Epithelial cell of esophagus (primary cell): ENCODE results near the gene PKNOX2.

Experiments
- DNase-seq: peaks from one replicate; pipeline ENCODE4 v3.0.0; 2010; ENCODE audit warnings: low read depth
- H3K4me3 ChIP-seq: 2 replicates; pipeline ENCODE4 v1.5.1; 2011; ENCODE audit warnings: mild to moderate bottlenecking, low read length, control low read depth
- TF ChIP-seq, protein P1 (sequence below): IDR thresholded peaks from 2 replicates; pipeline ENCODE4 v1.5.1; 2011; ENCODE audit warnings: low read depth, mild to moderate bottlenecking, low read length, control low read depth, inconsistent platforms; ENCODE audit not compliant: insufficient read depth; ENCODE audit errors: missing control alignments

Gene PKNOX2

DNA sequence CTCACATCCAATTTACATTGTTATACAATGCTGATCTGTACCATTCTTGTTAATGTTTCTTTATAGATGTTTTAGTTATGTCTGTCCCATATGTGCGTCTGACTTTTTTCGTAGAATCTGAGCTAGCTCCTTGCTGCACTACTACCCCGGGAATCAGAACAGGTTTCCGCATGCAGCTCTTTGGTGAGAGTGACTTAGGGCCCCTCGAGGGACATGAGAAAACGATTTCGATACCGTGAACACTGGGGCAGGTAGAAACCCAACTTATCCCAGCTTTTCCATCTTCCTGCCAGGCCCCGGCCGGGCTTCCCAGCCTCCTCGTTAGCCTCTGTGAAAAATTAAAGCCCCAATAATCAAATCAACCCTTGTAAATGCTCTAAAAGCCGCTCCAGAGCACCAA is 23.4 kb upstream of the PKNOX2 start:
- no peak overlapping the region for H3K4me3 ChIP-seq
- no peak for DNase-seq
- TF ChIP-seq, protein P1, sequence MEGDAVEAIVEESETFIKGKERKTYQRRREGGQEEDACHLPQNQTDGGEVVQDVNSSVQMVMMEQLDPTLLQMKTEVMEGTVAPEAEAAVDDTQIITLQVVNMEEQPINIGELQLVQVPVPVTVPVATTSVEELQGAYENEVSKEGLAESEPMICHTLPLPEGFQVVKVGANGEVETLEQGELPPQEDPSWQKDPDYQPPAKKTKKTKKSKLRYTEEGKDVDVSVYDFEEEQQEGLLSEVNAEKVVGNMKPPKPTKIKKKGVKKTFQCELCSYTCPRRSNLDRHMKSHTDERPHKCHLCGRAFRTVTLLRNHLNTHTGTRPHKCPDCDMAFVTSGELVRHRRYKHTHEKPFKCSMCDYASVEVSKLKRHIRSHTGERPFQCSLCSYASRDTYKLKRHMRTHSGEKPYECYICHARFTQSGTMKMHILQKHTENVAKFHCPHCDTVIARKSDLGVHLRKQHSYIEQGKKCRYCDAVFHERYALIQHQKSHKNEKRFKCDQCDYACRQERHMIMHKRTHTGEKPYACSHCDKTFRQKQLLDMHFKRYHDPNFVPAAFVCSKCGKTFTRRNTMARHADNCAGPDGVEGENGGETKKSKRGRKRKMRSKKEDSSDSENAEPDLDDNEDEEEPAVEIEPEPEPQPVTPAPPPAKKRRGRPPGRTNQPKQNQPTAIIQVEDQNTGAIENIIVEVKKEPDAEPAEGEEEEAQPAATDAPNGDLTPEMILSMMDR: no peak

DNA sequence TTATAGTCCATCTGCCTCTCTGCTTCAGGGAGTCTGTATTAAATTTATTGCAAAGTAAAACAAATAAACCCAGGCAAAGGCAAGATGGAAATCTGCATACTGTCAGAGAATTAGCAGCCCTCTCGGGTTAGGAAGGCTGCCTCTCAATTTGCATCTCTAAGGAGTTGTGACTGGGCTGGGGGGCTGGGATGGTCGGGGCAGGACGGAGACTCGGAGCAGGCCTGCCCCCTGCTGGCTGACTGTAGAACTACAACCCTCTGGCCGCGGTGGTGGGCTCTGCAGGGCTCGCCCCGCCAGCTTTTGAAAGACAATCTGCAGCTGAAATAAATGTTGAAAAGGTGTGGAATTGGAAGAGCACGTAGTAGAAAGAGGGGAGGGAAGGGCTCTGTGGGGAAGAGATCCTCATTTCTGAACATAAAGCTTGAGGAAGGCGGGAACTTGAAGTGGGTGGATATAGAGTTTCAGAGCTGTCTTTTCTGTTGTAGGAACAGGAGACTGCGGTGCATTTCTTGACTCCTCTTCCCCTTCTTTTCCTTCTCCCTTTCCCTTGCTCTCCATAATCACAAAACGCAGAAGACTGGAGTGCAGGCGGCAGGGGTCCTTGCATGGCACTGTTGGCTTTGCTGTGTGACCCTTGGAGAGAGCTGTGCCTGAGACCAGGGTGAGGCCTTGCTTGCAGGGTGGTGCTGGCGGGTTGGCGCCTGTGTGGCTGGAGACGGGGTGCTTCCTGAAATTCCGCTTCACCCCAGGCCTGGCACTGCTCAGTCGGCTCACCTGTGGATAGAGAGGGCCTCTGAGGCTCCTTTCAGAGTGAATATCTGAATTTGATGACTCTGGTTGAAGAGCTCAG is 22.6 kb upstream of the PKNOX2 start:
- DNase-seq: peak; percentile 31
- TF ChIP-seq, protein P1: peak; percentile 92
- H3K4me3 ChIP-seq: no peak overlapping the region

DNA sequence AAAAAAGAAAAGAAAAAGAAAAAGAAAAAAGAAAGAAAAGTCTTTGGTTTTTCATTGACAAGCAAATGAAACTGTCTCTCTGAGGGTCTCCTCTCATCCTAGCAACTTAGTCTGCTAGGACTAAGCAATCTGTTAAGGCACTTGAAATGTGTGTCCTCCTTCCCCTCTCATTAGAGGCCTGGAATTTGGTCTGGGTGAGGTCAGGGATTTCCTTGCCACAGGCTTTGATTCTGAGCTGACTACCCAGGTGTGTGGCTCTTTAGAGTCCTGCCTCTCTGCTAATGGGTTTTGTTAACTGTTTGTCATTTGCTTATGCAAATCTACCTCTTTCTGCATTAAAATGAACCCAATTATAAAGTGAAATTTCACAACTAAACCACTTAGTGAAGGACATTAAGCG is 18.3 kb upstream of the PKNOX2 start:
- TF ChIP-seq, protein P1: no peak
- no peak for DNase-seq
- no peak overlapping the region for H3K4me3 ChIP-seq

- H3K4me3 ChIP-seq: no peak overlapping the region
- DNase-seq: no peak
- TF ChIP-seq, protein P1: no peak
Observed at GRCh38 chr11:125147280-125147679, 17.3 kb upstream of the PKNOX2 start.

GRCh38 chr11:125148011-125148410 is 16.5 kb upstream of the PKNOX2 start:
- TF ChIP-seq, protein P1: no peak
- H3K4me3 ChIP-seq: no peak overlapping the region
- no peak for DNase-seq

DNA sequence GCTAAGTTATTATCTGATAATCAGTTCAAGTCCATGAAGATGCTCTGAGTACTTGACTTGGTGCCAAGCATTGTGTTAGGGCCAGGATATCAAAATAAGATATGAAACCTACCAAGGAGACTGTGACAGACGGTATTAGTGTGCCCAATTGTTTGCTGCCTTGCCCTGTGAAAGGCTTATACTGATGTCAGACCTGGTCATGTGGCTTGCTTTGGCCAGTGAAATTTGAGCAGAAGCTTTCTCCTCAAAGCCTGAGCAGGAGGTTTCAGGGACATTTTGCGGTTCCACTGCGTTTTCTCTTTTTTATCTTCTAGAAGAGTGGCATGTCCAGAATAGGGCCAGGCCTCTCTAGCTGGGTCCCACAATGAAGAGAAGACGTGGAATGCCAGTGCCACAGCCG is 15.8 kb upstream of the PKNOX2 start:
- no peak overlapping the region for H3K4me3 ChIP-seq
- TF ChIP-seq, protein P1: no peak

DNA sequence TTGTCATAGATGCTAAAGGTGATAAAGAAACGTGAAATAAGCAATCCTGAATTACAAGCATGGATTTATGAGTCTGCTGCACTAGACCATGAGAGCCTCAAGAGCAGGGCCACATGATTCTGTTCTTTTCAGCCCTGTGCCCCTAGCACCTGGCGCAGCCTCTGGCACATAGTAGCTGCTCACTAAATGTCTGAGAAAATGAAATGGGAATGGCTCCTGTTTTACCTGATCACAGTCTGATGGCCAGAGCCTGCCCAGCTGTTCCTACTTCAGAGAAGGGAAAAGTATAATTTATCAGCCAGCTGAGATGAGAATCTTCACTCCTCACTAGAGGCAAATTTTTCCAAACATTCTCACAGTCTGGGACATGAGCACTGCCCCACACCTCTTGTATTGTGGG is 10.7 kb upstream of the PKNOX2 start:
- no peak for DNase-seq
- TF ChIP-seq, protein P1: no peak
- H3K4me3 ChIP-seq: no peak overlapping the region

More for the DNA sequence above, 15.8 kb upstream of the PKNOX2 start:
- no peak for DNase-seq
